ENCODE results near the gene C2CD3. TPM values are rescaled to one million over a fixed set of nuclear protein-coding genes. Genes with fewer than 3 reads are reported as not detected.
A peak's percentile ranks its signal among the peaks of the same experiment; 100 is the strongest.

C2CD3 gene
- total and polyA plus RNA-seq, 9 of the 15 experiments (the other 6 are each of a cell fraction or from before 2014, with no cell fraction given), result 4.4 to 20.2 (median 15.4) TPM

DNA sequence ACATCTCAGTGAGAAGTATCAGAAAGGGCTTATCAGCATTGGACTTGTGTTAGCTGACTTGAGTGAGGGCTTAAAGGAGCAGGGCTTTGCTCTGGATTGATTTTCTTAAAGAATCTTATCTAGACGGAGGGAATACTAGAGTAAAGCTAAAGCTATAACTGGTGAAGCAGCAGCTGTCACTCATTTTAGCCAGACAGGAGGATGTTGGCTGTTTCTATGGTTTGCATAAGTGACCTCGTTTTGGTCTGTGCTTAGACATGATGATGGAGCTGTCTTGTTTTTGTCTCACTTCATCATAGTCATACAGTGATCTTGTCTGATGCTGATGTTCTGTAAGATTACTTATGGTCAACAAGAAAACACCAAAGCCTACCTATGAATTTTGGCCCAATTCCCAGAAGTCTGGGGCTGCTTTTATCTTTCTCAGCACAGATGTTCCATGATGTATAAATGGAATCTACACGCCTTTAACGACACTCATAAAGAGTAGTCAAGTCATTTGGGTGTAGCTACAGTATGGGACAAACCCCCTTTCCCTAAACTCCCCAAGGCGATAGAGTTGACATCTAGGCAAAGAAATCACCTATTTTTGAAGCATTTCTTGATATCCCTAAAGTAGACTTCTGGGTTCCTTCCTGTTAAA lies 84.4 kb downstream of the C2CD3 start (continued):
- peak; percentile 96 for TF ChIP-seq CCNT2 (IDR thresholded peaks at IDR 0.05; ENCODE audit: borderline replicate concordance, extremely low read depth, insufficient read length, low read depth, low read length)
- peak; percentile 59; the same call in 1 of the 2 replicates for TF ChIP-seq PML (IDR thresholded peaks at IDR 0.05; ENCODE audit: low read length)
- TF ChIP-seq SMARCC2 (IDR thresholded peaks at IDR 0.05; ENCODE audit: low read depth), result peak; percentile 96
- peak; percentile 85 for TF ChIP-seq ATF7 (IDR thresholded peaks at IDR 0.05)
- TF ChIP-seq, protein P1, sequence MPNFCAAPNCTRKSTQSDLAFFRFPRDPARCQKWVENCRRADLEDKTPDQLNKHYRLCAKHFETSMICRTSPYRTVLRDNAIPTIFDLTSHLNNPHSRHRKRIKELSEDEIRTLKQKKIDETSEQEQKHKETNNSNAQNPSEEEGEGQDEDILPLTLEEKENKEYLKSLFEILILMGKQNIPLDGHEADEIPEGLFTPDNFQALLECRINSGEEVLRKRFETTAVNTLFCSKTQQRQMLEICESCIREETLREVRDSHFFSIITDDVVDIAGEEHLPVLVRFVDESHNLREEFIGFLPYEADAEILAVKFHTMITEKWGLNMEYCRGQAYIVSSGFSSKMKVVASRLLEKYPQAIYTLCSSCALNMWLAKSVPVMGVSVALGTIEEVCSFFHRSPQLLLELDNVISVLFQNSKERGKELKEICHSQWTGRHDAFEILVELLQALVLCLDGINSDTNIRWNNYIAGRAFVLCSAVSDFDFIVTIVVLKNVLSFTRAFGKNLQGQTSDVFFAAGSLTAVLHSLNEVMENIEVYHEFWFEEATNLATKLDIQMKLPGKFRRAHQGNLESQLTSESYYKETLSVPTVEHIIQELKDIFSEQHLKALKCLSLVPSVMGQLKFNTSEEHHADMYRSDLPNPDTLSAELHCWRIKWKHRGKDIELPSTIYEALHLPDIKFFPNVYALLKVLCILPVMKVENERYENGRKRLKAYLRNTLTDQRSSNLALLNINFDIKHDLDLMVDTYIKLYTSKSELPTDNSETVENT (CRISPR knock-in tag; IDR thresholded peaks at IDR 0.05), result no peak
- peak; percentile 94 for TF ChIP-seq SOX6 (IDR thresholded peaks at IDR 0.05)
- TF ChIP-seq ESRRA (IDR thresholded peaks at IDR 0.05; ENCODE audit: borderline replicate concordance, low read depth), result peak; percentile 42; the same call in 1 of the 2 replicates
- peak; percentile 76; the same call in 1 of the 2 replicates for TF ChIP-seq LCOR (CRISPR knock-in tag; IDR thresholded peaks at IDR 0.05)
- TF ChIP-seq SIN3A (IDR thresholded peaks at IDR 0.05; ENCODE audit: borderline replicate concordance in 2 of 2, control insufficient read depth in 1 of 2, low read depth in 2 of 2, low read length in 2 of 2), result no peak
- peak; percentile 100 for TF ChIP-seq CTBP1 (IDR thresholded peaks at IDR 0.05; ENCODE audit: borderline replicate concordance)
- no peak for TF ChIP-seq CHD4 (IDR thresholded peaks at IDR 0.05; ENCODE audit: insufficient read depth, insufficient replicate concordance, low read depth, low read length, poor library complexity, severe bottlenecking)
- TF ChIP-seq RBBP5 (IDR thresholded peaks at IDR 0.05; ENCODE audit: borderline replicate concordance, insufficient read depth, low read length, poor library complexity, severe bottlenecking), result no peak
- TF ChIP-seq, protein P2, sequence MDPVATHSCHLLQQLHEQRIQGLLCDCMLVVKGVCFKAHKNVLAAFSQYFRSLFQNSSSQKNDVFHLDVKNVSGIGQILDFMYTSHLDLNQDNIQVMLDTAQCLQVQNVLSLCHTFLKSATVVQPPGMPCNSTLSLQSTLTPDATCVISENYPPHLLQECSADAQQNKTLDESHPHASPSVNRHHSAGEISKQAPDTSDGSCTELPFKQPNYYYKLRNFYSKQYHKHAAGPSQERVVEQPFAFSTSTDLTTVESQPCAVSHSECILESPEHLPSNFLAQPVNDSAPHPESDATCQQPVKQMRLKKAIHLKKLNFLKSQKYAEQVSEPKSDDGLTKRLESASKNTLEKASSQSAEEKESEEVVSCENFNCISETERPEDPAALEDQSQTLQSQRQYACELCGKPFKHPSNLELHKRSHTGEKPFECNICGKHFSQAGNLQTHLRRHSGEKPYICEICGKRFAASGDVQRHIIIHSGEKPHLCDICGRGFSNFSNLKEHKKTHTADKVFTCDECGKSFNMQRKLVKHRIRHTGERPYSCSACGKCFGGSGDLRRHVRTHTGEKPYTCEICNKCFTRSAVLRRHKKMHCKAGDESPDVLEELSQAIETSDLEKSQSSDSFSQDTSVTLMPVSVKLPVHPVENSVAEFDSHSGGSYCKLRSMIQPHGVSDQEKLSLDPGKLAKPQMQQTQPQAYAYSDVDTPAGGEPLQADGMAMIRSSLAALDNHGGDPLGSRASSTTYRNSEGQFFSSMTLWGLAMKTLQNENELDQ (CRISPR knock-in tag; IDR thresholded peaks at IDR 0.05; ENCODE audit: borderline replicate concordance), result no peak
- TF ChIP-seq SMARCE1 (IDR thresholded peaks at IDR 0.05), result peak; percentile 96
- peak; percentile 84; the same call in 1 of the 2 replicates for TF ChIP-seq NBN (IDR thresholded peaks at IDR 0.05; ENCODE audit: low read depth)
- TF ChIP-seq CBFA2T3 (IDR thresholded peaks at IDR 0.05), result peak; percentile 93
- TF ChIP-seq, protein P3, sequence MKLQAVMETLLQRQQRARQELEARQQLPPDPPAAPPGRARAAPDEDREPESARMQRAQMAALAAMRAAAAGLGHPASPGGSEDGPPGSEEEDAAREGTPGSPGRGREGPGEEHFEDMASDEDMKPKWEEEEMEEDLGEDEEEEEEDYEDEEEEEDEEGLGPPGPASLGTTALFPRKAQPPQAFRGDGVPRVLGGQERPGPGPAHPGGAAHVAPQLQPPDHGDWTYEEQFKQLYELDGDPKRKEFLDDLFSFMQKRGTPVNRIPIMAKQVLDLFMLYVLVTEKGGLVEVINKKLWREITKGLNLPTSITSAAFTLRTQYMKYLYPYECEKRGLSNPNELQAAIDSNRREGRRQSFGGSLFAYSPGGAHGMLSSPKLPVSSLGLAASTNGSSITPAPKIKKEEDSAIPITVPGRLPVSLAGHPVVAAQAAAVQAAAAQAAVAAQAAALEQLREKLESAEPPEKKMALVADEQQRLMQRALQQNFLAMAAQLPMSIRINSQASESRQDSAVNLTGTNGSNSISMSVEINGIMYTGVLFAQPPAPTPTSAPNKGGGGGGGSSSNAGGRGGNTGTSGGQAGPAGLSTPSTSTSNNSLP (IDR thresholded peaks at IDR 0.05; ENCODE audit: borderline replicate concordance, low read depth, low read length), result peak; percentile 86
